ENCODE measurements around the gene RPS13. TPM values are rescaled to one million over a fixed set of nuclear protein-coding genes. Genes with fewer than 3 reads are reported as not detected.

Gene RPS13
- polyA plus RNA-seq, 1 of the 3 experiments (the other 2 are of a cell fraction): 997 TPM

DNA sequence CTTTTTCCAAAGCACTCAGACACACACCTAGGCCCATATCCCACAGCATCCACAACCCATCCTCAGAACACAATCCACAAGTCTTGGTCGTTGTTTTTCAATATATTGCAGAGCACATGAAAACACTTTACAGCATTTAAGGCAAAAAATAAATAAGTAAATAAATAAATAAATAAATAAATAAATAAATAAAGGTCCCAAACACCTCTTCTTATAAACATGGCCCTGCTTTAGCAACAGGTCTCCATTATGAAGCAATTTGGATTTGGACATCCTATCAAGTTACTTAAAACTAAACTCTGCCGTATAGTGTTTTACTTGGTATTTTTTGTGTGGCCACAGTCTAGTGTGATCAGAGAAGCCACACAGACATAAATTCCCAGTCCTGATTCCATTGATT, 52.5 kb downstream of the RPS13 start:
- WGBS (ENCODE audit: low lambda C conversion rate): 60% methylated on average over 2 of the region's 2 CpGs

More for the DNA sequence above, 52.5 kb downstream of the RPS13 start:
- TF ChIP-seq MXI1 (IDR thresholded peaks at IDR 0.05; ENCODE audit: low read depth, low read length): no peak
- no peak for TF ChIP-seq CTCF (IDR thresholded peaks at IDR 0.05)
- no peak for TF ChIP-seq TCF12 (IDR thresholded peaks at IDR 0.05)
- TF ChIP-seq USF2 (IDR thresholded peaks at IDR 0.05; ENCODE audit: borderline replicate concordance, low read depth, low read length): no peak
- no peak for TF ChIP-seq RFX5 (IDR thresholded peaks at IDR 0.05; ENCODE audit: low read length)
- no peak for TF ChIP-seq SMC3 (IDR thresholded peaks at IDR 0.05; ENCODE audit: low read depth, low read length)
- TF ChIP-seq EP300 (IDR thresholded peaks at IDR 0.05; ENCODE audit: borderline replicate concordance in 1 of 2, low read depth in 1 of 2, low read length in 1 of 2): no peak
- no peak for TF ChIP-seq EZH2phosphoT487 (IDR thresholded peaks at IDR 0.05; ENCODE audit: borderline replicate concordance, low read depth)
- Histone ChIP-seq H3K4me2 (no peak overlapping the region), H3K9ac (no peak overlapping the region), H2AFZ (ENCODE audit: low read depth) (no peak overlapping the region), H3K36me3 (replicated peaks in 1 of 2; ENCODE audit: control insufficient read depth in 1 of 2, insufficient read depth in 2 of 2, low read length in 1 of 2) (no peaks in the 10 kb centered on the region), H3K79me2 (ENCODE audit: insufficient read depth) (no peaks in the 10 kb centered on the region), H4K20me1 (ENCODE audit: insufficient read depth) (no peaks in the 10 kb centered on the region), H3K4me1 (ENCODE audit: control insufficient read depth in 1 of 2, insufficient read depth in 2 of 2, low read depth in 1 of 2, low read length in 1 of 2) (no peaks in the 10 kb centered on the region), H3K27ac (ENCODE audit: low read depth in 2 of 2, low read length in 1 of 2) (no peak overlapping the region), H3K9me3 (no peaks in the 10 kb centered on the region), H3K9me2 (no peaks in the 10 kb centered on the region), H3F3A (replicated peaks; ENCODE audit: insufficient read depth) (no peaks in the 10 kb centered on the region), H3K27me3 (ENCODE audit: insufficient read depth) (0 out of 2 replicates have a peak, but pooled peaks cover 5% of the 10 kb centered on the region), H3K4me3 (ENCODE audit: low read depth in 2 of 2, low read length in 1 of 2) (no peak overlapping the region)
- ChIA-PET POLR2A (no interaction called here), CTCF (no interaction called here)
- no peak for DNase-seq

Small RNA genes within 50 kb of the gene (small RNA-seq; reads per million reads assigned to genes)
- gene RNU6-593P: 0 to 1.6 (median 0) reads per million in 7 experiments
- gene SNORD14A: 31.2 to 1,707 (median 114) reads per million in 7 experiments
- 0 reads per million in 7 experiments for gene SNORD14B

Other genes with a start within 250 kb of the RPS13 start
- 0.08 and 0.12 TPM in 2 replicates for gene PLEKHA7, start 63.3 kb downstream of the RPS13 start, polyA plus RNA-seq (2012; rRNA removed)
- gene PIK3C2A, start 130.3 kb upstream of the RPS13 start, polyA plus RNA-seq (2012; rRNA removed): 9.3 and 13.3 TPM in 2 replicates
- gene NUCB2, start 199.1 kb upstream of the RPS13 start, polyA plus RNA-seq (2012; rRNA removed): 23.9 and 25.0 TPM in 2 replicates

All from SK-N-SH (cell line).